Neural progenitor cell (in vitro differentiated cells): Measurements from ENCODE around the gene KDM5B. TPM values are rescaled to one million over a fixed set of nuclear protein-coding genes. Genes with fewer than 3 reads are reported as not detected.

Experiments used
- DNase-seq: peaks from one replicate; pipeline ENCODE4 v3.0.0-alpha.2; 2016; ENCODE audit warnings: low spot score
- H2AFZ ChIP-seq: fragments of 200-600 bp; sonication (generic); replicated peaks from 2 replicates; pipeline ENCODE4 v1.6.1; 2016; ENCODE audit warnings: antibody characterized with exemption
- H3F3A ChIP-seq: fragments of 200-600 bp; sonication (generic); 2 replicates; pipeline ENCODE4 v1.6.1; 2016; ENCODE audit warnings: antibody characterized with exemption, low read depth
- H3K27ac ChIP-seq: fragments of 200-600 bp; sonication (generic); 2 replicates; pipeline ENCODE4 v1.5.1; 2016; ENCODE audit warnings: mild to moderate bottlenecking
- H3K27me3 ChIP-seq: fragments of 200-600 bp; sonication (generic); 2 replicates; pipeline ENCODE4 v1.6.1; 2016; ENCODE audit warnings: mild to moderate bottlenecking, moderate library complexity
- H3K36me3 ChIP-seq: fragments of 200-600 bp; sonication (generic); 2 replicates; pipeline ENCODE4 v1.5.1; 2016
- H3K4me1 ChIP-seq: fragments of 200-600 bp; sonication (generic); 2 replicates; pipeline ENCODE4 v1.6.1; 2016; ENCODE audit warnings: mixed run types
- H3K4me2 ChIP-seq: fragments of 200-600 bp; sonication (generic); 2 replicates; pipeline ENCODE4 v1.6.1; 2016
- H3K4me3 ChIP-seq: fragments of 200-600 bp; sonication (generic); 2 replicates; pipeline ENCODE4 v1.5.1; 2016
- H3K79me2 ChIP-seq: fragments of 200-600 bp; sonication (generic); 2 replicates; pipeline ENCODE4 v1.6.1; 2016; ENCODE audit warnings: low read depth
- H3K9ac ChIP-seq: fragments of 200-600 bp; sonication (generic); 2 replicates; pipeline ENCODE4 v1.6.1; 2016
- H3K9me3 ChIP-seq: fragments of 200-600 bp; sonication (generic); 2 replicates; pipeline ENCODE4 v1.5.1; 2016; ENCODE audit warnings: low read depth
- H4K20me1 ChIP-seq: fragments of 200-600 bp; sonication (generic); 2 replicates; pipeline ENCODE4 v1.6.1; 2016; ENCODE audit warnings: low read depth
- H3K27ac Mint-ChIP-seq: 3 replicates; pipeline ENCODE4 v1.8.0; 2021; ENCODE audit warnings: mixed read lengths
- H3K27me3 Mint-ChIP-seq: 2 replicates; pipeline ENCODE4 v1.8.0; 2022; ENCODE audit warnings: low read depth, mild to moderate bottlenecking, inconsistent platforms, moderate library complexity, mixed read lengths; ENCODE audit not compliant: insufficient read depth
- H3K36me3 Mint-ChIP-seq: 3 replicates; pipeline ENCODE4 v1.8.0; 2021; ENCODE audit warnings: mixed read lengths
- H3K4me1 Mint-ChIP-seq: 3 replicates; pipeline ENCODE4 v1.8.0; 2021; ENCODE audit warnings: mixed read lengths
- H3K4me3 Mint-ChIP-seq: 3 replicates; pipeline ENCODE4 v1.8.0; 2021; ENCODE audit warnings: mild to moderate bottlenecking, moderate library complexity, mixed read lengths
- H3K9me3 Mint-ChIP-seq: 3 replicates; pipeline ENCODE4 v1.8.0; 2020; ENCODE audit warnings: mixed read lengths
- CTCF ChIP-seq: fragments of 200-600 bp; sonication (generic); IDR thresholded peaks from 2 replicates; pipeline ENCODE4 v1.5.1; 2017; ENCODE audit warnings: antibody characterized with exemption, mild to moderate bottlenecking
- EZH2 ChIP-seq: fragments of 200-600 bp; sonication (generic); IDR thresholded peaks from 2 replicates; pipeline ENCODE4 v1.6.1; 2017; ENCODE audit warnings: antibody characterized with exemption, mild to moderate bottlenecking, moderate library complexity
- EZH2phosphoT487 ChIP-seq: fragments of 200-600 bp; sonication (generic); IDR thresholded peaks from 2 replicates; pipeline ENCODE4 v1.6.1; 2017; ENCODE audit warnings: antibody characterized with exemption
- total RNA-seq: library from RNA; depleted of rRNA; stranded (reverse); fragments of >200 nt; gene quantifications from 2 replicates; pipeline ENCODE4 v1.2.3, GENCODE V29; 2015; ENCODE audit warnings: low replicate concordance

KDM5B gene
- total RNA-seq, 1 donor from 2014 or later, result 283 TPM

GRCh38 chr1:202812176-202813026 lies 4.2 kb upstream of the KDM5B start:
- no peak overlapping the region for H3K27ac Mint-ChIP-seq
- no peaks in the 10 kb centered on the region for H3K36me3 ChIP-seq
- H3K79me2 ChIP-seq, result peaks cover 28% of the 10 kb centered on the region
- H3F3A ChIP-seq, result peaks cover 21% of the 10 kb centered on the region
- peak overlapping the region; percentile 90 for H3K4me3 Mint-ChIP-seq
- H3K4me3 ChIP-seq, result peak overlapping the region; percentile 96
- H3K27me3 ChIP-seq, result peaks cover 20% of the 10 kb centered on the region
- no peak for TF ChIP-seq CTCF
- TF ChIP-seq EZH2phosphoT487, result no peak
- TF ChIP-seq EZH2, result no peak
- H3K9ac ChIP-seq, result no peak overlapping the region
- DNase-seq, result peak; percentile 56
- H3K9me3 ChIP-seq, result no peaks in the 10 kb centered on the region
- H3K36me3 Mint-ChIP-seq, result no peaks in the 10 kb centered on the region
- H4K20me1 ChIP-seq, result no peaks in the 10 kb centered on the region
- H3K27me3 Mint-ChIP-seq, result peaks cover 19% of the 10 kb centered on the region
- peaks cover 37% of the 10 kb centered on the region for H3K4me1 Mint-ChIP-seq
- H3K9me3 Mint-ChIP-seq, result no peaks in the 10 kb centered on the region
- H3K4me1 ChIP-seq, result peaks cover 34% of the 10 kb centered on the region
- H3K4me2 ChIP-seq, result peak overlapping the region; percentile 98
- no peak overlapping the region for H2AFZ ChIP-seq
- no peak overlapping the region for H3K27ac ChIP-seq

GRCh38 chr1:202811296-202812175 lies 3.3 kb upstream of the KDM5B start:
- Histone ChIP-seq H3K9me3 (no peaks in the 10 kb centered on the region), H3K4me2 (peak overlapping the region; percentile 98), H3F3A (peaks cover 21% of the 10 kb centered on the region), H3K9ac (no peak overlapping the region), H3K4me3 (peak overlapping the region; percentile 96), H3K4me1 (peaks cover 34% of the 10 kb centered on the region), H3K27me3 (peaks cover 20% of the 10 kb centered on the region), H4K20me1 (peaks cover 4% of the 10 kb centered on the region), H3K27ac (no peak overlapping the region), H3K36me3 (no peaks in the 10 kb centered on the region), H3K79me2 (peaks cover 37% of the 10 kb centered on the region), H2AFZ (peak overlapping the region; percentile 13)
- H3K27me3 Mint-ChIP-seq, result peaks cover 17% of the 10 kb centered on the region
- TF ChIP-seq EZH2phosphoT487, result no peak
- no peak for TF ChIP-seq CTCF
- no peak for TF ChIP-seq EZH2
- H3K9me3 Mint-ChIP-seq, result no peaks in the 10 kb centered on the region
- peaks cover 37% of the 10 kb centered on the region for H3K4me1 Mint-ChIP-seq
- peak overlapping the region; percentile 88 for H3K27ac Mint-ChIP-seq
- peak overlapping the region; percentile 90 for H3K4me3 Mint-ChIP-seq
- H3K36me3 Mint-ChIP-seq, result peaks cover under 1% of the 10 kb centered on the region
- DNase-seq, result no peak

- Mint-ChIP-seq H3K27me3 (peaks cover 17% of the 10 kb centered on the region), H3K27ac (peak within 1 kb of the TSS; percentile 88), H3K4me1 (peaks cover 39% of the 10 kb centered on the region), H3K4me3 (peak within 1 kb of the TSS; percentile 90), H3K36me3 (peaks cover 3% of the 10 kb centered on the region), H3K9me3 (no peaks in the 10 kb centered on the region)
- Histone ChIP-seq H2AFZ (peak within 1 kb of the TSS; percentile 13), H4K20me1 (peaks cover 11% of the 10 kb centered on the region), H3K9me3 (no peaks in the 10 kb centered on the region), H3K27me3 (peaks cover 20% of the 10 kb centered on the region), H3K36me3 (no peaks in the 10 kb centered on the region), H3K79me2 (peaks cover 45% of the 10 kb centered on the region), H3F3A (peaks cover 21% of the 10 kb centered on the region), H3K4me2 (peak within 1 kb of the TSS; percentile 98), H3K9ac (no peak within 1 kb of the TSS), H3K27ac (no peak within 1 kb of the TSS), H3K4me3 (peak within 1 kb of the TSS; percentile 96), H3K4me1 (peaks cover 34% of the 10 kb centered on the region)
- TF ChIP-seq CTCF (no peak), EZH2 (no peak), EZH2phosphoT487 (no peak)
- peak; percentile 98 for DNase-seq
These were observed 2.5 kb upstream of the KDM5B start, which contains the start of gene PCAT6 for GRCh38 chr1:202810615-202811295. TSS of gene PCAT6 (plus strand) at chr1:202810954.
